Midbrain (tissue), 1 donor: Measurements from ENCODE around the gene INO80B.
"Not testable (repeated sequence)": the region's sequence is repeated elsewhere in the genome, so short reads cannot be mapped to it uniquely, and the experiment has no call there.

Source experiments
- DNase-seq: peaks from one replicate; lab custom pipeline; 2025; lab: John Stamatoyannopoulos, UW

INO80B gene

DNA sequence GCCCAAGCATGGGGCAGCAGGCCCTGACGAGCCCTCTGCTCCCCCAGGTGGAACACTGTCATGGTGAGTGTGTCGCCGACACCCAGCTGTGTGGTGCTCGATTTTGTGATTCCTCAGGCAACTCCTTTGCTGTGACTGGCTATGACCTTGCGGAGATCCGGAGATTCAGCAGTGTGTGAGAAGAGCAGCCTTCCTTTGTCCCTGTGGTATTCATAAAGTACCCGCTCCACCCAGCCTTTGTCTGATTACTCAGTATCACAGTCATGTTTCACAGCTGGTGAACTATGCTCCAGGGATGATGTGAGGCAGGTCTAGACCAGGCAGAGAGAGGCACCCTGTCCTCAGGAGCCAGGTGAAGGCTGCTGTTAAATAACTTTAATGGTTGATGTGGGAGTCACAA is 29.4 kb upstream of the INO80B start:
- no peak for DNase-seq

DNA sequence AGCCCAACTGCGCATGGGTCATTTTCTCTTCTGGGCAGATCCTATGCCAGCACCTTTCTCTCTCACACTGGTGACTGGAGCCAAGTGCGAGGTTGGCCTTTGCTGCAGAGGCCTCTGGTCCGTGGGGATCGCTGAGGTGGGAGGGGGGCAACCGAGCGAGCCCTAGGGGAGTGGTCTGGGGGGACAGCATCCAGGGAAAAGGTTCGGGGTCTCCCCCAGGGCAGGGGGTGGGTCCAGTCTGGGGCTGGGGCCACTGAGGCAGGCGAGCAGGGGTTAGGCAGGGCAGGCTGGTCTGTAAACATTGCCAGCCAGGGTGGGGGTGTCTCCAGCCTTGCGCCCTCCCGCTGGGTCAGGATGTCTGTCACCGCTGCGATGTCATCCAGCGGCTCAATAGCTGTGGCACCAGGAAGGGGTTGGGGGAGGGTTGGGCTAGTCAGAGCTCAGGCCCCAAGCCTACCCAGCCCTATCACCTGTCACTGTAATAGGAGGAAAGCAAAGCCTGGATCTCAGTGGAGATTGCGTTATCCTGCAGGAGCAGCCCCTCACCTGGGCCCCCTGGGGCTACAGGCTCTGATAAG is 28.6 kb upstream of the INO80B start:
- DNase-seq: no peak

- DNase-seq: no peak
These were observed 27.3 kb upstream of the INO80B start for GRCh38 chr2:74427551-74427950.

- DNase-seq: no peak
These were observed 26.2 kb upstream of the INO80B start for GRCh38 chr2:74428675-74429074.

- DNase-seq: no peak
These were observed 25.1 kb upstream of the INO80B start for GRCh38 chr2:74429487-74430451.

- no peak for DNase-seq
These were observed 24.4 kb upstream of the INO80B start for GRCh38 chr2:74430502-74430901.

- DNase-seq: no peak
These were observed 18.6 kb upstream of the INO80B start for GRCh38 chr2:74436111-74436805.

DNA sequence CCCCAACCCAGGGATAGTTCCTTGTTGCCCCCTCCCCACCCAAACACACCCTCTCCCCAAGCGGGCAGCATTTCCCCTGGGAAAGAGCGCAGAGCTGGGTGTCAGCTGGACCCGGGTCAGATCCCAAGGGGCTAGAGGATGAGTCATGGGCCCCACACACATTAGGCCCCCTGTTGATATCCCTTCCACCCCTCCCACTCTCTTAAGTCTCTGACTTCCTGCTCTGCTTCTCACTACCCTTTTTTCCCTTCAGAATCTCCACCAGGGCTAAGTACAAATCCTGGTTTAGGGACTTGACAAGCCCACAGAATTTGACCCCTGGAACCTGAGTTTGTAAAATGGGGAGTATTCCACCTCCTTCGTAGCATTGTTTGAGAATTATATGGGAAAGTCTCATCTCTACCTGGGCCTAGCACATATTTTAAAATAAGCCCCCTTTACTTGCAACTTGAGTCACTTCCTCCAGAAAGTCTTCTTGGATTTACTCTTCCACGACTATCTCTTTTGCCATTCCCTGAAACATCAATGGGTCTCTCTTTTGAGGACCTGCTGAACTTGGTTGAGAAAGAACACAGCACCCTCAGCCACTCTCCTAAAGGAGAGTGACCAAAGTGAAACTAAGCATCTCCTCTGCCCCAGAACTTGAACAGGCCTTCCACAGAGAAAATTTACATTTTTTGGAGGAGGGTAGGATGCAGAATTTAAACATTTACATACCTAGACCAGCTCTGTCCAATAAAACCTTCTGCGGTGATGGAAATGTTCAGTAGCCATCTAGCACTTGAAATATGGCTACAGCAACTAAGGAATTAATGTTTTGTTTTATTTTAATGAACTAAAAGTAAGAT is 17.8 kb upstream of the INO80B start:
- DNase-seq: no peak

- no peak for DNase-seq
These were observed 16.6 kb upstream of the INO80B start for GRCh38 chr2:74438248-74438647.

GRCh38 chr2:74439373-74439772 is 15.5 kb upstream of the INO80B start:
- peak; percentile 60 for DNase-seq

GRCh38 chr2:74439803-74440377 is 15.0 kb upstream of the INO80B start:
- peak; percentile 91 for DNase-seq

DNA sequence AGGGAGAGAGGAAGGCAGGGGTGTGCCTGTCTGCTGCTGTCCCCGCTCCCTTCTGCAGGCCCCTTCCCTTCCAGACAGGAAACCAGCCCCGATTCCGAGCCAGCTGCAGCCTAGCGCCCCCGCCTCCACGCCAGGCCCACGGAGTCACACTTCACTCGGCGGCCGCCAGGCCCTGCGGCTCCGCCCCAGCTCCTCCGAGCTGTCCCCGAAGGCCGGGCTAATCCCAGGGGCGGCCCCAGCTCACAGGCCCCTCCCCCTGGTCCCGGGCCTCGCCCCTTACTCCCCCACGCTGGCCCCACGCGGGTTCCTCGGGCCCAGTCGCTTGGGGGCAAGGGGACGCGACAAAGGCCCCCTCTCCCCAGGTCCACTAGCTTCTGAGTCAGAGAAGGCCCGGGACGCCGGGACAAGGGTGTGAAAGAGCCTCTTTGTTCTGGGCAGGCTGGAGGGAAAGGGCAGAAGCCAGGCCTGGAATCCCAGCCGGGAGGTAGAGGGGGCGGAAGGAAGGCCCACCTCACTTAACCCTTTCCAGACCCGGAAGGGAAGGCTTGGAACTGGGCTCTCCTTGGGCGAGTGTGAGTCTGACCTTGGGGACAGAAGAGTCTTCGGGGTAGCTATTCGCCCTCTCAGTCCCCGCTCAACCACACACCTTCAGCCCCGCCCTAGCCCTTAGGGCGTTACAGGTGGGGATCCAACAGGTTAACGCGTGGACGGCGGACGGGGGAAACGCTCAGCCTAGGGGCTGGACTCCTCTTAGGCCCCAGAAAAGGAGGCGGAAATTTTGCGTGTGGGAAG is 14.3 kb upstream of the INO80B start:
- peak; percentile 88 for DNase-seq

DNA sequence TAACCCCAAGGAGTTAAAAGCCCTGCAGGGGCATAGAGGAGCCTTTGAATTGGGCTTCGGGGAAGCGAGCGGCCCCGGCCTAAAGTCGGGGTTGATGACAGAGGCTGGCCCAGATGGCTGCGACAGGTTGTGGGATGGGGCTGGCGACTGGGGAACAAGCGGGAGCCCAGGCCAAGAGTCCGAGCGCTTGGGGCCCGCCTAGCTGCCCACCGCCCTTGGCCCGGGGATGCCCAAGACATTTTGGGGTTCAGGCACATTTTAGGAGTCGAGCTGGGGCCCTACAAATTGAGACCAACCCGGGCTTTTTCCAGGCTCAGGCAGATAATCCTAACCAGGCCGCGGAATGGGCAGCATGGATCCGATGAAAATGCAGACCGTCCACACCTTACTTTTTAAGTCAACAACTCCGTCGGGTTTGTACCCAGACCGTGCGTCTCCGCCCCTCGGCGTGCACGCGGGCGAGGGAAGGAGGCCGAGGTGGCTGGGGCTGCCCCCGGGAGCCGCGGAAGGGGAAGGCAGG is 13.7 kb upstream of the INO80B start:
- no peak for DNase-seq

GRCh38 chr2:74441690-74442482 is 13.0 kb upstream of the INO80B start, which contains the start of gene RTKN:
RTKN (minus strand) TSS chr2:74441937; CDS start chr2:74441816, 121 bp downstream.
- DNase-seq: no peak

DNA sequence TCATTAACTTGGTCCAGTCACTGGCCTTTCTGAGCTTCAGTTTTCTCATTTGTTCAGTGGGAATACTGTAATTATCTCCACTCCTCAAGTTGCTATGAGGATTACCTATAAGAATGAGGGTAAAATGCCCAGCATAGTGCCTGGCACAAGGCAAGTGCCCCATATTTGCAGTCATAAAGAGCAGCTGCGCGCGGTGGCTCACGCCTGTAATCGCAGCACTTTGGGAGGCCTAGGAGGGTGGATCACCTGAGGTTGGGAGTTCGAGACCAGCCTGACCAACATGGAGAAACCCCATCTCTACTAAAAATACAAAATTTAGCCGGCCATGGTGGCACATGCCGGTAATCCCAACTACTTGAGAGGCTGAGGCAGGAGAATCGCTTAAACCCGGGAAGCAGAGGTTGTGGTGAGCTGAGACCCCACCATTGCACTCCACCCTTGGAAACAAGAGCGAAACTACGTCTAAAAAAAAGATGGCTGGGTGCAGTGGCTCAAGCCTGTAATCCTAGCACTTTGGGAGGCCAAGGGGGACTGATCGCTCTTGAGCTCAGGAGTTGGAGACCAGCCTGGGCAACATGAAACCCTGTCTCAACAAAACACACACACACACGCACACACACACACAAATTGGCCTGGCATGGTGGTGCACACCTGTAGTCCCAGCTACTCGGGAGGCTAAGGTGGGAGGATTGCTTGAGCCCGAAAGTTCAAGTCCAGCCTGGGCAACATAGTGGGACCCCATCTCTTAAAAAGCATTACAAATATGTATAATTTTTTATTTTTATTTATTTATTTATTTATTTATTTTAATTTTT is 12.2 kb upstream of the INO80B start:
- not testable (repeated sequence) for DNase-seq

DNA sequence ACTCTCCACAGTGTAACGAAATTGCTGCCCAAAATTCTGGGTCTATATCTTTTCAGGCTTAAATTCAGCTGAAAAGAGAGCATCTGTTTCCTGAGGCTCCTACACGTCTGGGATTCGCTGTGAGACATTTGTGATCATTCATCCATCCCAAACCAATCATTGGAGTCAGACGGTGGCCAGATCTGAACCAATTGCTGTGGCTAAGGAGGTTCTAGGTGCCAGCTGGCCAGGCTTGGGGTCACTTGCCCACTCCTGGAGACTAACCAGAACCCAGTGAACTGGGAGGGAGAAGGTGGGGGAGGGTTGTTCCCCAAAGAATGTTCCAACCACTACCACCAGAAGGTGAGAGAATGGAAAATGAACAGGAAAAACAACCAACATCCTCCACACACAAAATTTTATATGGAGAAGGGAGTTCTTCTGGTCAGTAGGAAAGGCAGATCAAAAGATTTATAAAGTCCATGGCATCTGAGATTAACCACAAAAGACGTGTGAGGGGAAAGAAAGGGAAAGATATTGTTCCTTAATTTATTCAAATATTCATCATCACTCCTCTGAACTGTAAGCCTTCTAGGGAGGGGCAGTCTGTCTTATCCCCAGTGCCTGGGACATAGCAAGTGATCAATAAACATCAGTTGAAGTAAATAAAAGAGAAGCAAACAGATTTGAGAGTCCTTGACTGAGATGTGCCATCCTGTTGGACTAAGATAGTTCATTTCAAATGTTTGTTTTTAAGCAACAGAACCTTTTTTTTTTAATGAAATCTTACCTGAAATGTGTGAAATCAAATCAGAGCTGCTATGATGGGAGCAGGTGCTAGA is 10.2 kb upstream of the INO80B start:
- no peak for DNase-seq

DNA sequence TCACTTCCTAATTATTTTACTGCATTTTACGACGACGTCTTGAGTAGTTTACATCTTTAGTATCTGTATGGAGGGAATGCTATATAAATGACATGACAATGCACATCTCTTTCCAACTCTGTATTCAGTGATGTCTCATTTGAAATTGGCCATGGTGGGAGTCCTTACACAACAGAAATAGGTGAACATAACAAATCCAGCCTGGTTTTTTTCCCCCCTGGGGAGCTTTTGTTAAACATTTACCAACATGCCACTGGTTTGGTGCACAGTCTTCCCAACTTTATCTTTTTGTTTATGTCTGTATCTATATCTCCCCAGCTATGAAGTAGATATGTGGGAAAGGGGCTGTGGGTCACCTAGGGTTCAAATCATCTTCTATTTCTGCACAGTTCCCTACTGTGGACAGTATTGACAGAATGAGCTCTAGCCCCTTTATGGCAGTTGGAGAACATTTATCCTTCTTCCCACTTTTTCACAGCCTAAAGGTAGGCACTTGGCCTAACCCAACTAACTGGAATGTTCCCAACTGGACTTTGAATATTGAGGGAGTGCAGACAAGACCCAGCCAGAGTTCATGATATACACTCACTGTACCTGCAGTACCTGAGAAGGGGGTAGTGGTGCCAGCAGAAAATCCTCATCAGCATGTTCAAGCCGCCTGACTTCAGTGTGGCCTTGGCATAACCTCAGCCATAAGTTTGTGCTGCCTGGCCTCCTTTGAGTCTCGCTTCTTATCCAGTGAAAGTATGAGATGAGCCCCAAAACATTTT is 7.5 kb upstream of the INO80B start:
- DNase-seq: no peak
